Tibial artery (tissue), 4 donors: ENCODE measurements around the gene TOMM40L.

Experiments
- DNase-seq, 2 donors: peaks; one replicate each; pipeline ENCODE4 v3.0.0-alpha.2; 2019
- H3K27ac ChIP-seq, 2 donors: fragments of 200-600 bp; sonication (generic) in 1 of 2; 1 replicate in 1 of 2; 2 replicates in 1 of 2; pipeline ENCODE4 v1.5.1; 2018 to 2019; ENCODE audit warnings: mild to moderate bottlenecking in 1 of 2
- H3K27me3 ChIP-seq, 2 donors: fragments of 200-600 bp; sonication (generic) in 1 of 2; one replicate each; pipeline versions ENCODE4 v1.5.1 to v1.6.0; 2016 to 2019
- H3K36me3 ChIP-seq, 3 donors: fragments of 200-600 bp; sonication (generic) in 2 of 3; one replicate each; pipeline ENCODE4 v1.5.1; 2016 to 2019; ENCODE audit warnings: mild to moderate bottlenecking in 2 of 3
- H3K4me1 ChIP-seq, 4 donors: fragments of 200-600 bp; sonication (generic) in 2 of 4; 1 replicate in 3 of 4; 2 replicates in 1 of 4; pipeline ENCODE4 v1.5.1; 2016 to 2019
- H3K4me3 ChIP-seq, 2 donors: fragments of 200-600 bp; sonication (generic) in 1 of 2; 1 replicate in 1 of 2; 2 replicates in 1 of 2; pipeline ENCODE4 v1.5.1; 2018 to 2019; ENCODE audit warnings: mild to moderate bottlenecking in 2 of 2
- H3K9me3 ChIP-seq, 3 donors: fragments of 200-600 bp; sonication (generic) in 1 of 3; one replicate each; pipeline ENCODE4 v1.5.1; 2016 to 2019
- CTCF ChIP-seq, 2 experiments: fragments of 200-600 bp in 1 of 2; fragments of 450-650 bp in 1 of 2; IDR thresholded peaks; one replicate each; pipeline ENCODE4 v1.5.1; 2017 to 2019; ENCODE audit warnings: antibody characterized with exemption in 2 of 2, mild to moderate bottlenecking in 1 of 2, moderate library complexity in 1 of 2
- intact Hi-C: fragments of 100-400 bp; cut with DNase I; formaldehyde crosslinking; loops from one replicate; pipeline ENCODE4 v1.15.0; 2023; ENCODE audit warnings: low total_unique reads

Gene TOMM40L

GRCh38 chr1:161180639-161181038 is 45.2 kb upstream of the TOMM40L start:
- TF ChIP-seq CTCF (IDR thresholded peaks at IDR 0.05): peak in 1 of 2 experiments; percentile 4
- Histone ChIP-seq H3K4me1 (peaks cover 0 to 30% (median 14%) of the 10 kb centered on the region in 4 donors), H3K27me3 (no peaks in the 10 kb centered on the region), H3K36me3 (peaks cover 0 to 5% (median 0%) of the 10 kb centered on the region in 3 donors), H3K27ac (no peak overlapping the region), H3K4me3 (no peak overlapping the region), H3K9me3 (no peaks in the 10 kb centered on the region)
- intact Hi-C loops: no loop called here
- no peak for DNase-seq

DNA sequence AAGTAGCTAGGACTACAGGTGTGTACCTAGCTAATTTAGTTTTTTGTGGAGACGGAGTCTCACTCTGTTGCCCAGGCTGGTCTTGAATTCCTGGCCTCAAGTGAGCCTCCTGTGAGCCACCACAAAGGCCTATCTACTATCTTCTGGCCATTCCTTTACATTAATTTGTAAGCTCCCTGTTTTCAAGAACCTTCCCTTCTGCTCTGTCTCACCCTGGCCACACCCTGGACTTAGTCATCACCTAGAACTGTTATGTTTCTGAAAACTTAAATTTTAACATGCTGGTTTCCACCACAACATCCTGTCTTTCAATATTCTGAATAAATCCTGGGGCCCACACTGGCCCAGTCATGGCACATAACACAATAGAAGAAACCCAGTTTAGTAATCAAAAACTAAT is 43.6 kb upstream of the TOMM40L start:
- H3K4me3 ChIP-seq: no peak overlapping the region
- intact Hi-C loops: no loop called here
- no peak overlapping the region for H3K27ac ChIP-seq
- H3K27me3 ChIP-seq: no peaks in the 10 kb centered on the region
- DNase-seq: peak in 1 of 2 donors; percentile 24
- no peaks in the 10 kb centered on the region for H3K36me3 ChIP-seq
- TF ChIP-seq CTCF (IDR thresholded peaks at IDR 0.05): no peak
- H3K9me3 ChIP-seq: no peaks in the 10 kb centered on the region
- H3K4me1 ChIP-seq: peaks cover 0 to 19% (median 6%) of the 10 kb centered on the region in 4 donors

DNA sequence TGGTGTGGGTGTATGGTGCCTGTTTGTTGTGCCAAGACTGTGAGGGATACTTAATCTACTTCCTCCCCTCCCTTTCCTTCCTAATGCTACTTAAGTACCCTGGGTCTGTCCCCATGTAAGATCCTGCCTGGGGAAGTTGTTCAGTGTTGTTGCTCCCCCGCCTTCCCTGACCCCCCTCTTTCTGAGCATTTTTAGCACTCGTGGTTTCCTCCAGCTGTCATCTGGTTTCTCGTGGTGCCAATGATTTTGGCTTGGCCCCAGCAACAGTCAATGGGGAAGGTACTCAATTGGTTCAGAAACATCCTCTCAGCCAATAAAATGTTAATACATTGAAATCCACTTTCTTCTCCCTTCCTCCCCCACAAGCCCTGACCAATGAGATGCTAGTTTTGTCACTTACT is 40.6 kb upstream of the TOMM40L start:
- intact Hi-C loops: no loop called here
- peak; percentile 85 to 86 for DNase-seq
- H3K27ac ChIP-seq: peak overlapping the region in 1 of 2 donors; percentile 44
- H3K27me3 ChIP-seq: no peaks in the 10 kb centered on the region
- no peak overlapping the region for H3K4me3 ChIP-seq
- H3K36me3 ChIP-seq: no peaks in the 10 kb centered on the region
- H3K4me1 ChIP-seq: peaks cover 0 to 13% (median 6%) of the 10 kb centered on the region in 4 donors
- no peaks in the 10 kb centered on the region for H3K9me3 ChIP-seq
- TF ChIP-seq CTCF (IDR thresholded peaks at IDR 0.05): no peak

- TF ChIP-seq CTCF (IDR thresholded peaks at IDR 0.05): no peak
- Histone ChIP-seq H3K4me1 (peaks cover 0 to 13% (median 6%) of the 10 kb centered on the region in 4 donors), H3K27ac (peak overlapping the region in 1 of 2 donors; percentile 44), H3K4me3 (no peak overlapping the region), H3K36me3 (peaks cover 0 to 2% (median 1%) of the 10 kb centered on the region in 3 donors), H3K9me3 (no peaks in the 10 kb centered on the region), H3K27me3 (no peaks in the 10 kb centered on the region)
- DNase-seq: peak in 1 of 2 donors; percentile 42
- intact Hi-C loops: no loop called here
Observed at GRCh38 chr1:161185732-161186311, 40.0 kb upstream of the TOMM40L start.

DNA sequence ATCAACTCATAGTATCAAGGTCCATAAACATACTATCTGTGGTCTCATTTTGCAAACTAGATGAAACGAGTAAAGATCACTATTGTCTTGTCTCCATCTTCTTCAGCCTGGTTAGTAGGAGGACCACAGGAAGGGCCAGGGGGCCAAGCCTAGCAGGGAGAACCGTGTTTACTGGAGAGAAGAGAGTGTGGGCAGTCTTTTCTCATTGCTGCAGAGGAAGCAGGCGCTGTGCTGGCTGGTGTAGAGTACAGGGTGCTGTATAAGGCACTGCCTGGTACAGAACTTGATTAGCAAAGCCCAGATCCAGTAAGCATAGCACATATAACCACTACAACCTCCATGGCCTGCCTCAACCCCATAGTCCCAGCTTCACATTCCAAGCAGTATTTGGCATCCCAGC is 38.5 kb upstream of the TOMM40L start:
- no peak overlapping the region for H3K4me3 ChIP-seq
- H3K4me1 ChIP-seq: peaks cover 0 to 13% (median 6%) of the 10 kb centered on the region in 4 donors
- H3K9me3 ChIP-seq: no peaks in the 10 kb centered on the region
- H3K27me3 ChIP-seq: no peaks in the 10 kb centered on the region
- DNase-seq: peak in 1 of 2 donors; percentile 53
- intact Hi-C loops: no loop called here
- no peak for TF ChIP-seq CTCF (IDR thresholded peaks at IDR 0.05)
- no peak overlapping the region for H3K27ac ChIP-seq
- peaks cover 0 to 13% (median 7%) of the 10 kb centered on the region in 3 donors for H3K36me3 ChIP-seq
